HL-60/S4 treated with retinoic acid at 250 ng/mL for 4 days and 3 days (cell line): ENCODE results near the gene ARHGAP21.

Experiments used
- in situ Hi-C: fragments of 300-500 bp; cut with MboI; formaldehyde crosslinking; loops from 2 replicates; pipeline ENCODE4 v1.7.0; 2022; ENCODE audit warnings: low sequenced_read_pairs

Gene ARHGAP21

DNA sequence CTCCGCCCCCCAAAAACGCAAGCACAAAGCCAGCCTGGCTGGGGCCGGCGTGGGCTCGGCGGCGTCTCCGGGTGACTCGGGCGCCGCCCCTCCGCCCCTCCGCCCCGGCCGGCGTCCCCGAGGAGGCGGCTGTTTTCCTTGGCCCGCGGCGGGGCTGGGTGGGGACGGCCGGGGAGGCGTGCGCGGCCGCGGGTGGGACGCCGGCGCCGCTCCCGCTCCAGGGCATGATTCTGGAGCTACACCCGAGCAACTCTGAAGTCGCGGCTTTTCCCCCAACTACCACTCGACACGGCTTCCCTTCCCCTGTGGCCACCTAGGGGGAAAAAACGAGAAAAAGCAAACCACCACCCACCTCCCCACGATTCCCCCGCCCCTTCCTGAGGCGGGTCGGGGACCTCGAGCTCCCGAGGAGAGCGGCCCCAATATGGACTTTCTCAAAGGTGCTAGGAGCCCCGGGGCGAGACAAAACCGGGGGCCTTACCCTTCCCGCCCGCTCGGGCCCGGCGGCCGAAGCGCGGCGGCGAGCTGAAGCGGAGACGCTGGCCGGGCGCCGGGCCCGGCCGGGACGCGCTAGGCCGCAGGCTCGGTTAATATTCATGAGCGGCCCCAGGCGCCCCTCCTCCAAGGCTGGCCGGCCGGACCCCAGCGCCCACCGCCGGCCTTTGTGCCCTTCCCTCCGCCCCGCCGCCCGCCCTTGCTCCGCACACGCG lies 856 bp downstream of the ARHGAP21 start:
- in situ Hi-C loops = no loop called here

GRCh38 chr10:24722131-24722675 lies 1.5 kb downstream of the ARHGAP21 start:
- in situ Hi-C loops = no loop called here

GRCh38 chr10:24721229-24722106 lies 2.2 kb downstream of the ARHGAP21 start:
- in situ Hi-C loops = no loop called here

GRCh38 chr10:24720096-24720495 lies 3.6 kb downstream of the ARHGAP21 start:
- in situ Hi-C loops = no loop called here

DNA sequence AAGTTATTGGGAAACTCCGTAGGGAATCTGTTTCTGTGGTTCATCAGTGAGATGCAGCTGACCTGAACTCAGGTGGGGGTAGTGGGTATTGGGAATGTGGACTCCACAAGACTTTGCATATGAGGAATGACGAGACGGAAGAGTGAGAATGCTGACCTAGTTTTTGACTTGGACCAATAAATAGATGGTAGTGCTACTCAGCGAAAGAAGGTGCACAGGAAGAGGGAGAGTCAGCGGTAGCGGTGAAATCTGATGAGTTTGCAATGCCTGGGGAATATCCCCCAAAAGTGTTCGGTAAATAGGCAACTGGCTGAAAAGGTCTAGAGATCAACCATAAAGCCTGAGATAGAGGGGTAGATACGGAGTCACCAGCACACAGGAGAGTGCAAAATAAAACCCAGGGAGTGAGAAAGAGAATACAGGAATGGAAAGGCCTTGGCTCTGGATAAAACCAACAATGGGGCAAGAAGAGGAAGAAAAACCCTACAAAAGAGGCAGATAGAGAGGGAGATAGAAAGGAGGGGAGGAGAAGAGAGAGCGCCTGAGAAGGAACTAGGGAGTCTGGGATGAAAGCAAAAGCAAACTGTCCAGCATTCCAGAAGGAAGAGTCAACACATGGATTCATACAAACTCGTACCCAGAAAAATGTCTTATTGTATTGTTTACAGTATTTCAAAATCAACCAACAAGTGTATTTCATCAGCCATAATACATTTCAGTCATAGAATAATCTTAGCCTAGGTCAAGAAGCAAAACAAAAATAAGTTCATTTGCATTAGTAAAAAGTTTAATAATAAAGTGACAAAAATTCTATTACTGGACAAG lies 5.4 kb downstream of the ARHGAP21 start:
- in situ Hi-C loops = no loop called here

DNA sequence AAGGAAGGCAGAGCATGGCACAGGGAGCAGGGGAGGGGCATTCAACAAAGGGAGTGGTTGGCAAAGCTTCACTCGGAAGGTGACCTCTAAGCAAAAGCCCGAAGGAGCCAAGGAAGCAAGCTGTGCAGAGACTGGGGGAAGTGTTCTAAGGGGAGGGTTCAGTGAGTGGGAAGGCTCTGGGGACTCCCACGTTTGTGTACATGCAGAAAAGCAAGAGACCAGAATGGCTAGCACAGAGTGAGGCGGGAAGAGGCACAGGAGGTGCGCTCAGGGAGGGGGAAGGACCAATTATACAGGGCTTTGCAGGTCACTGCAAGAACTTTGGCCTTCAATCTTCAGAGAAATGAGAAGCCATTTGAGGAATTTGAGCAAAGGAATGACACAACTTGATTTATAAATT lies 7.4 kb downstream of the ARHGAP21 start:
- in situ Hi-C loops = no loop called here

DNA sequence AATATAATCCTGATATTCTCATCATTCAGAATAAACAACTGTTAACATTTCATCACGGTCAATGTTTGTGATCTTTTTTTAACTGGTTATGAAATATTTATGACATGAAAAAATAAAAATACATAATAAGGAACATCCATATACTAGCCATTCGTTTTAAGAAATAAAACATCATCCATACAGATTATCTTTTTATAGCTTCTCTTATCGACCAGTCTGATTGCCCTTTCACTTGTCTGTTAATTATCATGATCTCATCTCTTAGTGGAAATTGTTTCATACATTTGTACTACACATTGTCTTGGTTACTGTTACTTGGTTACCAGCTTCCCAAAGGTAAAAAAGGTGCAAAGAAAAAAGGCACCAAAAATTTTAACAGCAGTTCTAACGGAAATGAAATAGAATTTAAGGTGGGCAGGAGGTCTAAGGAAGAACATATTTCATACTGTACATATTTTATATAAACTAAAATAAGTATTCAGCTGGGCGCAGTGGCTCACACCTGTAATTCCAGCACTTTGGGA lies 8.4 kb downstream of the ARHGAP21 start:
- in situ Hi-C loops = no loop called here

- in situ Hi-C loops = no loop called here
These were observed 10.6 kb downstream of the ARHGAP21 start for GRCh38 chr10:24713086-24713485.

- in situ Hi-C loops = no loop called here
These were observed 12.2 kb downstream of the ARHGAP21 start for GRCh38 chr10:24711465-24711864.

- in situ Hi-C loops = no loop called here
These were observed 15.6 kb downstream of the ARHGAP21 start for GRCh38 chr10:24708081-24708480.

GRCh38 chr10:24707445-24707844 lies 16.2 kb downstream of the ARHGAP21 start:
- in situ Hi-C loops = no loop called here

GRCh38 chr10:24706479-24707118 lies 17.1 kb downstream of the ARHGAP21 start:
- in situ Hi-C loops = no loop called here

DNA sequence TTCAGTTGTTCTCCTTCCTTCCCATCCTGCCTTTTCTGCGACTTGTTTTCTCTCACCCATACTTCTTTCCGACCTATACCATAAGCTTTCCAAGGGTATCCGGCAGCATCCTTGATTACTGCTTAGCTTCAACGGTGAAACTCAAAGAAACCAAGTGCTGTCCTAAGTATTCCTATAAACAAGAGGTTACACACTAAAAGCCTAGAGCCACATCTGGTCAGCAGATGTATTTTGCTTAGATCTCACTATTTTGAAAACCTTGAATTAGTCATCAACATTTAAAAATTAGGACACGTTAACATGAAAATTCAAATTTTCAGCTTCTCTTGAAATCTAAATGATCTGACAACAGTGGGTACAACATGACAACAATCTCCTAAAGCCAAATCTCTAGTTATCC lies 20.0 kb downstream of the ARHGAP21 start:
- in situ Hi-C loops = no loop called here

DNA sequence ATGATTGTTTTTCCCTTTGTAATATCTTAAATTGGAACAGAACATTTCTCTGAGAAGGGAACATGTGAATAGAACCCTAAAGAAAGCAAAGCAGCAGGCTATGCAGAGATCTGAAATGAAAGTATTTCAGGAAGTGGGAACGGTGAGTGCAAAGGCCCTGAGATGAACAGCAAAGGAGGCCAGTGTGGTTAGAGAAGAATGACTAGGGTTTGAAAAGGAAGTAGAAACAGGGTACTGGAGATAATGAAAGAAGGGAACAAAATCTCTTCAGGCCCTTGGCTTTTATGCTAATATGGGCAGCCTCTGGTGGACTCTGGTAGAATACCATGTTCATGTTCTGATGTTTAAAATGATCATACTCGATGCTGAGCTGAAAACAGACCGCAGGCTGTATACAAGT lies 22.2 kb downstream of the ARHGAP21 start:
- in situ Hi-C loops = no loop called here

GRCh38 chr10:24700948-24701347 lies 22.7 kb downstream of the ARHGAP21 start:
- in situ Hi-C loops = no loop called here

DNA sequence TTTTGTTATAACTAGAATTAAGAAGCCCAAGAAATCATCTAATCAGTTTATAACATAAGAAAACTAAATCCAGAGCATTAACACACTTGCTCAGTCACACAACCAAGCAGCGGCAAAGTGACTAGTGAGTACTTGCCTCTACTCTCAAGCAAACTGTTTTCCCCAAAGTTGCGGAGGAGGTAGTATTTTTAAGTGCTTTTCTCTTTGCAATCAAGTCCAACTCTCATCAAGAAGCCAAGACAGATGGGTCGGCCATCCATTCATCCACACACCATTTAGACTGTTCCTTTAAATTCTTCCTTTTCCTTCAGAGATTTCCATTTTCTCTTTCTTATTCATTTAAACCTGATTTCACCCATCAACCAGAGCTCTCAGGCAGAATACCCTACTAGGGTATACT lies 25.4 kb downstream of the ARHGAP21 start:
- in situ Hi-C loops = no loop called here

GRCh38 chr10:24697080-24697479 lies 26.6 kb downstream of the ARHGAP21 start:
- in situ Hi-C loops = no loop called here

DNA sequence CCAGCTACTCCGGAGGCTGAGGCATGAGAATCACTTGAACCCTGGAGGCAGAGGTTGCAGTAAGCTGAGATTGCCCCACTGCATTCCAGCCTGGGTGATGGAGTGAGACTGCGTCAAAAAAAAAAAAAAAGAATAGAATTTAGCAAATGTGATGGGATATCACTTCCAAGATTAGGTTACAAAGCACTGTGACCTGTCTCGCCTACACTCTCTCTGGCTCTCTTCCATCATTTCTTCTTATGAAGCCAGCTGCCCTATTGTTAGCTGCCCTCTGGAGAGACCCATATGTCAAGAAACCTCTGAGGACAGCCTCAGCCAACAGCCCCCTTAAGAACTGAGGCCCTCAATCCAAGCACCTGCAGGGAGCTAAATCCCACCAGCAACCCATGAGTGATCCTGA lies 28.2 kb downstream of the ARHGAP21 start:
- in situ Hi-C loops = no loop called here

DNA sequence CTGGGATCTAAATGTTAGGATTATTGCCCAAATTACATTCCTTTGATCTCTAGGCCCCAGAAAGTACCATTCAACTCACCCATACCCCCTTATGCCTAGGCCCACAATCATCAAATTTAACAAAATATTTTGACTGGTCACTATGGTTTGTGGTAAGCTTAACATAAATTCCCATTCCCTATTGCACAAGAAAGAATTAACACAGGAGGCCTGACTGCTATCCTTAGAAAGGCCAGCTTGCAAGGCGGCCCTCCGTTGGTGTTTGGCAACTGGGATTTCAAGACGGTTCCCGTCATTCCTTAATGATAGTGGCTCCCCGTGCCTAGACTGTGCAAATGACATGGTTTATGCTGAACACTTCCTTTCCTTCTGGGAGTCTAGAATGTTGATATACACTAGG lies 29.6 kb downstream of the ARHGAP21 start:
- in situ Hi-C loops = no loop called here

GRCh38 chr10:24690961-24691512 lies 32.6 kb downstream of the ARHGAP21 start:
- in situ Hi-C loops = no loop called here
